GM21528 (cell line): ENCODE measurements around the gene PDZD2.

Experiments
- ATAC-seq: cut with Tn5 transposase; IDR thresholded peaks from one replicate; pipeline ENCODE4 v1.9.1; 2021; ENCODE audit warnings: mild to moderate bottlenecking, moderate library complexity; ENCODE audit not compliant: unreplicated experiment, low FRiP score

The PDZD2 gene

DNA sequence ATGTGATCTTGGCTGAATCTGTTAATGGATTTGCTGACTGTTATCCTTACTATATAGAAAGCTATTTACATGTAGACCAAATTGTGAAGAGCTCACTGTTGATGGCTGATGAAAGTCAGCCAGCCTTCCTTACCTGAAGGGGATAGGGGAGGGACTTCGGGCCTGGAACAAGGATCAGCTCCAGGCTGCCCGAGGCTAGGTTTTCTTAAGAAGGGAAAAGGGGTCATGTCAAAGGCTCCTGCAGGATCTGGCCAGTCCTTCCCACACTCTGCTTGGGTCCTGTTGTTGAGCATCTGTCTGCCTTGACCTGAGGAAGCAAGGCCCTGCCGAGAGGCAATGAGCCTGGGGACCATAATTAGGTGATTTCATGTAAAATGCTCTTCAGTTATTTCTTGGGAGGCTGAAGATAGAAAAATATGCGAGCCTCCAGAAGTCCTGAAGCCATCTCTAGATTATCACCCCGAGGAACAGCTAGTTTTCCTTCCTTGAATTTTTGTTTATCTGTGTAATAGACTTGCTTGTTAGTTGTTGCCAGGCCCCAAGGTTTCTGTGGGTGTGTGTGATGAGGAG lies 261.4 kb downstream of the PDZD2 start:
- no peak for ATAC-seq

DNA sequence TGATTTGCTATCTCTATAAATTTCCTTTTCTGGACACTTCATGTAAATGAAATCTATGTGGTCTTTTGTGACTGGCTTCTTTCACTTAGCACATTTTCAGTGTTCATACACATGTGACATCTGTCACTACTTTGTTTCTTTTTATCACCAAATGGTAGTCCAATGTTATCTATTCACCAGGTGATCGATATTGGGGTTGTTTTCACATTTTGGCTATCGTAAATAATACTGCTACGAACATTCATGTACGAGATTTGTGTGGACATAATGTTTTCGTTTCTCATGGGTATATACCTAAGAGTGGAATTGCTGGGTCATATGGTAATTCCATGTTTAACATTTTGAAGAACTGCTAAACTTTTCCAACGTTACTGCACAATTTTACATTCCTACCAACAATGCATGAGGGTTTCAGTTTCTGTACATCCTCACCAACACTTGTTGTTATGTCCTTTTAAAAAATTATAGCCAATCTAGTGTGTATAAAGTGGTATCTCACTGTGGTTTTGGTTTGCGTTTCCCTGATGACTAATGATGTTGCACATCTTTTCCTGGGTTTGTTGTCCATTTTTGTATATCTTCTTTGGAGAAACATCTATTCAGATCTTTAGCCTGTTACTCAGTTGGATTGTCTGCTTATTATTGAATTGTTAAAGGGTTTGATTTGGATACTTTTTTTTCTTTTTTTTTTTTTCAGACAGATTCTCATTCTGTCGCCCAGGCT lies 263.0 kb downstream of the PDZD2 start:
- ATAC-seq: no peak

DNA sequence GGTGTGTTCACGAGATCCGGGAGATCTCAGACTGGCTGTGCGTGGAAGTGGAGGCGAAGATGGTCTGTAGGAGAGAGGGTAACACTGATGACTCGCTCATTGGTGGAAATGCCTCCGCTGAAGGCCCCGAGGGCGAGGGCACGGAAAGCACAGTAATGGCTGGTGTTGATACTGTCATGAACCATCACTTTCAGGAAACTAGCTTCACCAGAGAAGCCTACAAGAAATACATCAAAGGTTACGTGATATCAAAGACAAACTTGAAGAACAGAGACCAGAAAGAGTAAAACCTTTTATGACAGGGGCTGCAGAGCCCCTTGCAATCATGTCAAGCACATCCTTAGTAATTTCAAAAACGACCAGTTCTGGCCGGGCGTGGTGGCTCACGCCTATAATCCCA lies 269.5 kb downstream of the PDZD2 start:
- ATAC-seq: no peak

DNA sequence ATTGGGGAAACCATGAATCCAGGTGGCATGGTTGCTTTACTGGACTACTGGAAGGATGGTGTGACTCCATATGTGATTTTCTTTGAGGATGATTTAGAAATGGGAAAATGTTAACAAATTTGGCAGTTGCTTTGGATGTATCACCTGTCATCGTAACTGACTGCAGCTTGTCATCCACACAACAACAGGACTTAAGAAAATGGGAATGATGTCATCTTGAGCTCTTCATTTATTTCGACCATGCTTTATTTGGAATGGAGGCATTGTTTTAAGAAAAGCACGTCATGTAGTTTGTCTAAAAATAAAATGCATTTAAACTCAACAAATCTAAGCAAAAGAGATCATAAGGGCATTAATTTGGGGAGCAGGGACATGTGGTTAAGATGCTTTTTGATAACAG lies 270.1 kb downstream of the PDZD2 start:
- ATAC-seq: no peak

DNA sequence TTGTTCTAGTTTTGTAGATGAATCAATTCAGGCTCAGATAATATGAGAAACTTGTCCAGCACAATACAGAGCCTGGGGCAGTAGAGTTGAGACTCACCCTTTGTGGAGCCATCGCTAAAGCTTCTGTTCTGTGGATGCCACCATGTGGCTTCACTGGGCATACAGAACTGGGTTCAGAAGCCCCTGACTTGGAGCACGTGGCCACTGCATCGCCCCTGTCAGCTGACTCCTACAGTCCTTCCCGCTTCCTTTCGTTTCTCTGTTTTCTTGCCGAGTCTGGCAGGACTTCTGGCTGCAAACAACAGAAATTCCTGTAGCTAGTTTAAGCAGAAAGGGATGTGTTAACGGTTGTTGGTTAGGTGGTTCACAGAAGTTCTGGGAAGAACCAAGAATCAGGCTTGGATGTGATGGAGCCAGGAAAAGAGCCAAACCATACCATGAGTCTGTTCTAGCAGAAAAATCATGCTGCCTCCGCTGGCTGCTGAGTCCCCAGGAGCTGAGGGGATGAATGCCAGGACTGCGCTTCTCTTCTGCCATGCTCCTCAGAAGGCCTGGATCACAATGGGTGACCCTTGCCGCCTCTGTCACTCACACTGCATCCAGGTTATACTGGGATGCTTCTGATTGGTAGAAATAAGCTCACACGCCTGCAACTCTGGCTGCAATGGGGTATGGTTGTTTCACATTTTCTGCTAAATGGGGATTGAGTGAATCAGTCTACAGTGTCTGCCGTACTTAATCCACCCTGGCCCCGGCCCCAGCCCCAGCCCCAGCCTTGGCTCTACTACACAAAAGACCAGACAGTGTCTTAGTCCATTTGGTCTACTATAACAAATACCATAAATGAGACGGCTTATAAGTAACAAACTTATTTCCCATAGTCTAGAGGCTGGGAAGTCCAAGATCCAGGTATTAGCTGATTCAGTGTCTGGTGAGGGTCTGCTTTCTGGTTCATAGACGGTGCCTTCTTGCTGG lies 272.6 kb downstream of the PDZD2 start:
- ATAC-seq: no peak

DNA sequence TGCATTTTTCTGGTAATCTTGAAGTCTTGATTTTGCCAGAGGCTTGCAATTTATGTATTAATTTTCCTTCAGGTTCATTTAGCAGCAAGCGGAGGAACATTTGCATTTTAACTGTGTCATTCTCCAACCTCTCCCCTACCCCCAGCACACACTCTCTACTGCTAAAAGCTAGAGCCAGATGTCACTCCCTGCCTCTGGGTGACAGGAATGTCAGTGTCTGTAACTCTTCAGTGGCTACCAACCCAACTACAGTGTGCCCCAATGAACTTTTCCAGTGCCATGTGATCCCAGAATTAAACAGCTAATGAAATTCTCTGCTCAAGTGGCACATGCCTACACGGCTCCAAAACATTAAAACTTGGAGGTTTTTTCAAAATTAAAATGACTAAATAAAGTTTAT lies 274.9 kb downstream of the PDZD2 start:
- no peak for ATAC-seq

DNA sequence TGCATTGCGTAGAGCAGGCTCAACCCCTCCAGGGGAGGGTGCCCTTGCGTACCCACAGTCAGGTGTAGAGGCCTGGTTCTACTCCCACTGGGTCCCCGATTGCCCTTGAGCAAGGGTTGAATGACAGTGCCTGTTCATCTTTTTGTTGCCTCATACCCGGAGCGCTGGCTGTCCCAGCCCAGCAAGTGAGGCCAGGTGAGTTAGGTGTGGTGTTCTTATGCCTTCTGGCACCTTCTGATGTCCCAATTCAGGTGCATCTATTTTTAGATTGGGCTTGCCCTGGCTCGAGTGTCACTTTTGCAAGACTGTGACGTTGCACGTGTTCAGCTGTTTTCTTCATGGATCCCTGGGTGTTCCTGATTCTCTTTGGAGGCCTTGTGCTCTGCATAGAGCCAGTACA lies 277.4 kb downstream of the PDZD2 start:
- ATAC-seq: no peak

DNA sequence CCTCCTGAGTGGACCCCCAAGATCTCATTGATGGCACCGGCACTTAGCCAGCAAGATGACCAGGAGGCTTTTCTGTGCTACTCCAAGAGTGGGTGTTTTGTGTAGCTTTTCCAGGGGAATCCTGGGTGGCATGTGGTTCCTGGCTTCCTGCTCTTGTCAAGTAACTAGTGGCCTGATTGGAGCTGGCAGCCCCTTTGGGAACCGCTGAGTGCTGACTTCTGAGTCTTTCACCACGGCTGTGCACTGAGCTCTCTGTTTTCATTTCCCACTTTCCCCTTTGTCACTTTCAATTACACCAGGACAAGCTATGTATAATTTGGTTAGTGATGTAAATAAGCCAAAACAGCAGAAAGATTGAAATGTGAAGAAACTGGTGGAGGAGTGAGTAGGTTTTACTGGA lies 279.8 kb downstream of the PDZD2 start:
- no peak for ATAC-seq

DNA sequence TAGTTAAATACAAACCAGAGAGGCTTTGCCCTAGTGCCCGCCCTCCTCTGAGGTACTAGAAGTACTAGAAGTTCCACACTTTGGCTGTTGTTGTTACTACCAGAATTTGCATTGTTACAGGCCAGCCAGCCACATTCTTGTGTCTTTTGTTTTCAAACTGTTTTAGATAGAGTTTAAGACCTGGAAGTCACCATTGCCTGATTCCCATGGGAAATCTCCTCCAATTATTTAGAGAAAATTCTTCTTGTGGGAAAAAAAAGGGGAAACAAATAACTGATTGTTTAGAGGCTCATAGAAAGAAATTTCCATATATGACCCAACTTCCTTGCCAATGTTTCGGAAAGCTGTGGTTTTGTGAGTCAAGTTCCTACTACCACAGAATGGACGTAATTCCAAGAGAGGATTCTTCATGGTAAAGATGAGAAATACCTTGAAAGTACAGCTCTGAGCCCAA lies 282.9 kb downstream of the PDZD2 start:
- no peak for ATAC-seq

DNA sequence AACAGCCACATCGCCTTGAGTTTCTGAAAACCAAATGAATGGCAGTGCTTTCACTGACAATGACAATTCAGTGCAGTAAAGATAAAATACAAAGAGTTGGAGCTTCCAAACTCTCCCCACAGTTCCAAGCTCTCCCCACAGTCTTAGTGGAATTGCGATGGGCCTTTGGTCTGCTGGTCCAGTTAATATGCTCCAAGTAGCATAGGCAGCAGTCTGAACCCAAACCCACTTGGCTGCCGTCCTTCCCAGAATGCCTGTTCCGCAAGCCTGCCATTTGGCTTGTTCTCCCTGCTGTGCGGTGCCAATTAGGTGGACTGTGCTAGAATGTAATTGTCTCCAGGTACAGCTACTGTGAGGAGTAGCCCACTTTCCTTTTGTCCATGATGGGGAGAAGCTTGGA lies 285.1 kb downstream of the PDZD2 start:
- no peak for ATAC-seq

DNA sequence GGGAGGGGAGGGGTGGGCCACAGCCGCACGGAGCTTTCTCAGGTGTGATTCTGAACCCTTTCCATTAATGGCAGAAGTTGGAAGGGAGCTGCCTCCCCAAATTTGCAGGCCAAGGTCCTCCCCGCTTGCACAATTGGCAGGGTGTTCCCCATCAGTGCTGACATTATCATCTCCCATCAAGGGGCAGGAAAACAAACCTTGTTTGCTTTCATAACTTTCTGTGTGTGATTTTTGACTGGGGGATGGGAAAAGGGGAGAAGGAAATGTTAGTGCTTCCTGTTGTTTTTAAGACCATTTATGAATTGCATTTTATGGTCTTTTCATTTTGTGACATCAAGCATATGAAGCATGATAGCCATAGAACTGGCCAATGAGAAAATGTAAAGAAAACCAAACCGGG lies 292.9 kb downstream of the PDZD2 start:
- ATAC-seq: no peak

DNA sequence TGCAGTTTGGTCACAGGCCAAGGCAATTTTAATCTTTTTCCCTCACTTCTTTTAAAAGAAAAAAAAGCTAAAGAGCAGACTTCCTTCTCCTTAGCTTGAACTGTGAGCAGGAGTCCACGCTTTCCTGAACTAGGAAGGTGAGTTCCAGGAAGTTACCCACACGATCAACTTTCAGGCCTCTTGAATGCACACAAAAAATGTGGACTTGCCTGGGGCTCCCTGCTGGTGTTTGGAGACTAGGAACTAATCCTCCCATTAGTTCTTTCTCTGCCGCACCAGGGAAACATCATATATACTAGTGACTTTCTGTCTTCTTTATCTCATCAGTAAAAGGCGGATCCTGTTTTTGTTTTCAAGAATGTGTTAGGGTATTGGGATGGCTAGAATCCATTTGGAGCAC lies 295.2 kb downstream of the PDZD2 start:
- ATAC-seq: no peak

DNA sequence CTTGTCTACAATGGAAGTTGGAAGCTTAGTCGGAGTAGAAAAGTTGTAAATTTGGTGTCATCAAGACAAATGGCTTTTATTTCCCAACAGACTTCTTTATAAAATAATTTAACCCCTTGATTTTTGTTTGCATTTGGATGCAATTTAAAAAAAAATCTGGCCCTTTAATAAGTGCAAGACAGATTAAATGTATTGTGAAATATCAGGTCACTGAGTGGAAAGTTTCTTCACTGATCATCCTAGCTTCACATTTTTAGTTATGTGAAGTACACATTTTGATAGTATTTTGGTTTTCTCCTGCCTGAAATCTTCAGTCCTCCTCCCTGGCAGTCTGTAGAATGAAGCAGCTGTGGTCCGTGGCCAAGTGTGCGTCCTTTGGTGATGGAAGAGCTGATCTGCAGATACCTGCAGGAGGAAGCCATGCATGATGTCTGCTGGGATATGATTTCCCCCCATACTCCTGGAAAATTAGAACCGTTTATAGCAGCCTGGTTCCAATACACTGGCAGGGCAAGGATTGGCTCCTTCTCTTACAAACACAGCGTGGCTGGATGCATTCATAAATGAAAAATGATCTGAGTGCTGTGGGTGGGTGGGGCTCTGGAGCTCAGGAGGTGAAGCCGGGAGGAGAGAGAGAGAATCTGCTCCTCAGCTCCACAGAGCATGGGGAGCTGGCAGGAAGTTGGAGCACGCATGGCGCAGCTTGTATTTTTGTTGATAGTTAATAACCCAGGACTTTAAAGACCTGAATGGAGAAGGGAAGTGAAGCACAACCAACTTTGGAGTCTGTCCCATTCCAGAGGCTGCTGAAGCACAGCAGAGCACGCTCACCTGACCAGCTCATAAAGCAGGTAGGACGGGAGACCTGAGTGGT lies 296.8 kb downstream of the PDZD2 start:
- no peak for ATAC-seq

DNA sequence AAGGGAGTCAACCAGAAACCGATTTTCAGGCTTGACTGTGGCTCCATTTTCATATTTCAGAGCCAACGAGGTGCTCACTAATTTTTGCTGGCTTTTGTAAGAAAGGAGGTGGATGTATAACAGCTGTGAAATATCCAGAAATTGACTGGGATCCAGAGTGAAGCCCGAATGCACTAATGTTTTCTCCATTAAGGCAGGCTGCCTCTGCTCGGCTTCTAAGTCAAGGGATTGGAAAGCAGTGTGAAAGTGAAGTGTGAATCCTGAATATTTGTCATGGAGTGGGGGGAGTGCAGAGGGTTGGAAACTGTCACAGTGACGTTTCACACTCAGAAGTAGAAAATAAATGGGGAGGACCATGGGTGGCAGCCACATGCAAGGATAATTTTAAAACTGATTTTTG lies 297.8 kb downstream of the PDZD2 start:
- no peak for ATAC-seq

DNA sequence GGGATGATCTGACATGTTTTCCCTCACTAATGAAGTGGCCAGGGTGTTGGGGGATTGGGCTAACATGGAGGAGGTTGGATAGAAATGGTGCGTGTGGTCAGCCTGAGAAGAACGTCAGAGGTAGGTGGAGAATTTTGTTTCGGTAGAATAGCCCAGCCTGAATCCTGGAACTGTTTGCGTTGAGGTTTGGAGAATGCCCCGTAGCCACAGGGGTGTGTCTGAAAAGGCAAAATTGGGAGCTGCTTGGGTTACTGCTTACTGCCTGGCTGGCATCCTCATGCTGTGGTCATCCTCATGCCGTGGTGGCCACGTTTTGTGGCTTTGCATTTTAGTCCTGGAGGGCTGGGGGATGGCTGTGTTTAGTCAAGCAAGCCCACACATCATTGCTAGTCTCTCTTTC lies 298.3 kb downstream of the PDZD2 start:
- no peak for ATAC-seq

DNA sequence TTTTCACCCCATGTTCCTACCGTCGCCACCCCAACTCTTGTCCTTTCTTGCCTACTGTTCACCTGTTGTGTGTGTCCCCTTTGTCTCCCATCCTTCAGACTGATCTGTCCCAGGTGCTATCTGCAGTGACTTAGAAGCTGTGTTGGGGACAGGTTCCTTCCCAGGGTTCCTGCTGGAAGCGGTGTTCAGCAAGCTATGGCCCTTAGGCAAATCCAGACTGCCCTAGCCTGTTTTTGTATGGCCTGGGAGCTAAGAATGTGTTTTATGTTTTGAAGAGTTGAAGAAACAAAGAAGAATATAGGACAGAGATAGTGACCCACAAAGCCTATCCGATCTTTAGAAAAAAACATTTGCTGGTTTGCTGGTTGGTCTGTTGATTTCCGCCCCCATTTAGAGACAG lies 298.8 kb downstream of the PDZD2 start:
- ATAC-seq: no peak

DNA sequence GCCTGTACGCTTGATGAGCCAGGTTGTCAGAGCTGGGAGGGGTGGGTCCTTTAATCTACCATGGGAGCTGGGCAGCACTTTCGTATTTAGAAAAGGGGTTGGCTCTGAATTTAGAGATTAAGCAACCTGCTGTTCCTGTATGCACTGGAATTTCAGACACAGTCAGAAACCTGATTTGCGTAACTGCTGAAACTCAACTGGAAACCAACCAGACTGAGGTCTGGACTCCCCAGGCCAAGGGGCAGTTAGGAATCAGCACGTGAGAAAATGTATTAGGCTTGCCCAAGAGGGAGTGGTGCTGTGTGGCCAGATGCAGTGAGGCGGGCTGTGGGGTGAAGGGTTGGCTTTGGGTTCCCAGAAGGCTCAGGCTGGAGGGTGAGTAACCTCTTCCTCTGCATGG lies 300.2 kb downstream of the PDZD2 start:
- ATAC-seq: no peak

DNA sequence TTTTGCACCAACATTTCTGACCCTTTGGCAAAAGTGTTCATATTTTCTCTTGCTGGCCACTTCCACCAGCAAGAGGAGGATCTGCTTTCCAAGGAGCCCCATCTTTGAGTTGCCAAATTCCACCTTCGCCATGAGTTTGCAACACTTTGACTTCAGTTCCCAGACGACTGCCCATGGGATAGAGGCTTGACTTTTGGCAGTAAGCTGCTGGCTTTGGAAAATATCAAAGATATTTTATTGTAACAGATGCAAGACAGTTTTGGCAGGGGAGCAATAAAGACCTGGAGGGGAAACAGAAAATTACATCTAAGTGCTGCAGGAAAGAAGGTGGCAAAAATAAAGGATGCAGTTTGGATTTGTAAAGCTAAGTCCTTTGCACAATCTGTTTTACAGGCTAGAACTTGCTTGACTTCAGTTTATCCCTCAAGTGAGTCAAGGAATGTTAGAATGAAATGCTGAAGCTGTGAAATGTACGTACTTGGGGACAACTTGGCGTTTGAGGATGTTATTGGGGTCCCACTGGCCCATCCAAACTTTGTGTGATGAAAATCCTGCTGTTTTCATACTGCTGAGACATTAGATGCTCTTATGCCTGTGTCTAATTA lies 302.3 kb downstream of the PDZD2 start:
- ATAC-seq: no peak

DNA sequence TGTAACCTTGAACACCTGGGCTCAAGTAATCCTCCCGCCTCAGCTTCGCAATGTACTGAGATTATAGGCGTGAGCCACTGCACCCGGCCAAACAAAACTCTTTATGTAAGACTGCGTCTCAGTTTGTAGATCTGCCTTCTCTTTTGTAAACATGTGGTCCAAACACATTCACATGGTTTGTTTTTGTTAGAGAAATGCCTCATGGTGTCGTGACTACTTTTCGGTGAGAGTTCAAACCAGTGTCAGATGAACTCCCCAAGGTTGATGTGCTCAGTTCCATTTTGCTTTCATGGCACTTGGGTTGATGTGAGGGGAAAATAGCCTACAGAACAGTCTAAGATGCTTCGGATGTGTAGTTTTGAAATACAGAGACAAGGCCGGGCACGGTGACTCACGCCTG lies 303.6 kb downstream of the PDZD2 start:
- ATAC-seq: no peak
